Measurements from ENCODE around the gene MACROH2A1.

GRCh38 chr5:135329913-135330797 is 68.9 kb downstream of the MACROH2A1 start:
- TF ChIP-seq MYC (IDR thresholded peaks at IDR 0.05; ENCODE audit: low read depth, low read length) (no peak), CTCF (IDR thresholded peaks at IDR 0.05; ENCODE audit: low read depth, low read length) (no peak)

Data from NB4 (cell line).